HepG2 (cell line): ENCODE data around the gene ACTR10. TPM values are rescaled to one million over a fixed set of nuclear protein-coding genes. Genes with fewer than 3 reads are reported as not detected.

ENCODE experiments used
- GMEB2 ChIP-seq: IDR thresholded peaks from 2 replicates; pipeline ENCODE4 v1.6.1; 2016; ENCODE audit warnings: missing biosample characterization, missing genetic modification reagents, low read depth
- HCFC1 ChIP-seq: fragments of 150-350 bp; IDR thresholded peaks from 2 replicates; pipeline ENCODE4 v1.6.1; 2014; ENCODE audit warnings: low read depth, low read length
- NFKB2 ChIP-seq: sonication (generic); formaldehyde crosslinking; IDR thresholded peaks from 2 replicates; pipeline ENCODE4 v1.4.0; 2020; ENCODE audit warnings: missing genetic modification reagents, borderline replicate concordance
- PREB ChIP-seq: sonication (generic); formaldehyde crosslinking; IDR thresholded peaks from 2 replicates; pipeline ENCODE4 v1.4.0; 2020; ENCODE audit warnings: missing genetic modification reagents
- SMAD1 ChIP-seq: sonication (generic); formaldehyde crosslinking; IDR thresholded peaks from 2 replicates; pipeline ENCODE4 v1.4.0; 2020; ENCODE audit warnings: missing genetic modification reagents, low read depth, mild to moderate bottlenecking, borderline replicate concordance
- YEATS2 ChIP-seq: sonication (generic); formaldehyde crosslinking; IDR thresholded peaks from 2 replicates; pipeline ENCODE4 v1.4.0; 2020; ENCODE audit warnings: missing genetic modification reagents, borderline replicate concordance
- ZBTB1 ChIP-seq: sonication (generic); formaldehyde crosslinking; IDR thresholded peaks from 2 replicates; pipeline ENCODE4 v1.4.0; 2020; ENCODE audit warnings: missing genetic modification reagents, borderline replicate concordance
- ZNF703 ChIP-seq: sonication (generic); formaldehyde crosslinking; IDR thresholded peaks from 2 replicates; pipeline ENCODE4 v1.5.1; 2020; ENCODE audit warnings: missing genetic modification reagents, mild to moderate bottlenecking, moderate library complexity, borderline replicate concordance
- ZNF781 ChIP-seq: sonication (generic); formaldehyde crosslinking; IDR thresholded peaks from 2 replicates; pipeline ENCODE4 v1.5.1; 2020; ENCODE audit warnings: borderline replicate concordance, mild to moderate bottlenecking, missing genetic modification reagents; ENCODE audit errors: not compliant biosample characterization
- polyA plus RNA-seq, 8 experiments: library from polyadenylated mRNA; depleted of rRNA in 3 of 8; stranded (reverse) in 7 of 8; unstranded in 1 of 8; fragments of >200 nt; fragmentation: Illumina TruSeq in 4 of 8; extraction: Trizol in 4 of 8; gene quantifications; 2 replicates each; pipeline versions ENCODE4 v1.2.1 to v1.2.3, GENCODE V29; 2011 to 2016; ENCODE audit warnings: low read depth in 4 of 8, missing spikeins in 1 of 8, mixed read lengths in 1 of 8; ENCODE audit not compliant: insufficient read depth in 1 of 8
- total RNA-seq, 5 experiments: library from RNA; depleted of rRNA; stranded (reverse); fragments of >200 nt; fragmentation: Illumina TruSeq; extraction: Trizol; gene quantifications; 2 replicates each; pipeline ENCODE4 v1.2.3, GENCODE V29; 2016; ENCODE audit warnings: low read depth in 1 of 5
- TF ChIP-seq, protein P1 (sequence below): sonication (generic); formaldehyde crosslinking; IDR thresholded peaks from 2 replicates; pipeline ENCODE4 v1.4.0; 2020; ENCODE audit warnings: missing genetic modification reagents, borderline replicate concordance
- TF ChIP-seq, protein P2 (sequence below): sonication (generic); formaldehyde crosslinking; IDR thresholded peaks from 2 replicates; pipeline ENCODE4 v1.4.0; 2020; ENCODE audit warnings: mild to moderate bottlenecking, missing genetic modification reagents
- TF ChIP-seq, protein P3 (sequence below): sonication (generic); formaldehyde crosslinking; IDR thresholded peaks from 2 replicates; pipeline ENCODE4 v1.5.0; 2020; ENCODE audit warnings: mild to moderate bottlenecking, missing genetic modification reagents, borderline replicate concordance
- TF ChIP-seq, protein P4 (sequence below): conservative IDR thresholded peaks from 2 replicates; pipeline ENCODE4 v1.6.1; 2018; ENCODE audit warnings: missing genetic modification reagents

The ACTR10 gene
- total and polyA plus RNA-seq, 2 of the 13 experiments (the other 11 are each of a cell fraction or from before 2014, with no cell fraction given), result 30.0 to 41.3 TPM

DNA sequence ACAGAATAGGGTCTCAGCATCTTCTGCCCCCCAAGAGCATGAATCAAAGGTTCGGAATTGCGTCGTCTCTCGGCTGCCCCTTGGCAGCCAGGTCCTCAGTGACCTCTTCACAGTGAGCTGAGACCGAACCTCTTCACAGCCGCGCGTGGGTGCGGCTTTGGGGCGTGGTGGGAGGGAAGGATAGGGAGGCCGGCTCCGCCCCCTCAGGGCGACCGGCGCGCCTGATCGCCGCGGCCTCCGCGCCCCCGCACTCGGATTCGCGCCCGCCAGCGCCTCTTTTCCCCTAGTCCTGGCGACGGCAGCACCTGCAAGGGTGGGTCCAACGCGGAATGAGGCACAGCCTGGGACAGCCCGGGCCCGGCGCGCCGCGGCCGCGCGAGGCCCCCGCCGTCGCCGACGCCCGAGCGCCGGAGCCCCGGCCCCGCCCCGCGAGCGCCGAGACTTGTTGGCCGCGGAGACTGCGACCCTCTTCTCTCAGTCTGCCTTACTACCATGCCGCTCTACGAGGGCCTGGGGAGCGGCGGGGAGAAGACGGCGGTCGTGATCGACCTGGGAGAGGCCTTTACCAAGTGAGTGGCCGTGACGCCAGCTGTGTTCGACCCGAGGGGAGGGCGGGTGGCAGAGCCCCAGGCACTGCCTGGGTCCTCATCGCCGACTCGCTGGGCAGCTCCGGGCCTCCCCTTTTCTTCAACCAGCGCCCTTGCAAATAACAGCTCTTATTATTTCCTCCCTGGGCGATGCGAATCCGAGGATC lies at the start of gene ACTR10 (continued):
- TF ChIP-seq, protein P1, sequence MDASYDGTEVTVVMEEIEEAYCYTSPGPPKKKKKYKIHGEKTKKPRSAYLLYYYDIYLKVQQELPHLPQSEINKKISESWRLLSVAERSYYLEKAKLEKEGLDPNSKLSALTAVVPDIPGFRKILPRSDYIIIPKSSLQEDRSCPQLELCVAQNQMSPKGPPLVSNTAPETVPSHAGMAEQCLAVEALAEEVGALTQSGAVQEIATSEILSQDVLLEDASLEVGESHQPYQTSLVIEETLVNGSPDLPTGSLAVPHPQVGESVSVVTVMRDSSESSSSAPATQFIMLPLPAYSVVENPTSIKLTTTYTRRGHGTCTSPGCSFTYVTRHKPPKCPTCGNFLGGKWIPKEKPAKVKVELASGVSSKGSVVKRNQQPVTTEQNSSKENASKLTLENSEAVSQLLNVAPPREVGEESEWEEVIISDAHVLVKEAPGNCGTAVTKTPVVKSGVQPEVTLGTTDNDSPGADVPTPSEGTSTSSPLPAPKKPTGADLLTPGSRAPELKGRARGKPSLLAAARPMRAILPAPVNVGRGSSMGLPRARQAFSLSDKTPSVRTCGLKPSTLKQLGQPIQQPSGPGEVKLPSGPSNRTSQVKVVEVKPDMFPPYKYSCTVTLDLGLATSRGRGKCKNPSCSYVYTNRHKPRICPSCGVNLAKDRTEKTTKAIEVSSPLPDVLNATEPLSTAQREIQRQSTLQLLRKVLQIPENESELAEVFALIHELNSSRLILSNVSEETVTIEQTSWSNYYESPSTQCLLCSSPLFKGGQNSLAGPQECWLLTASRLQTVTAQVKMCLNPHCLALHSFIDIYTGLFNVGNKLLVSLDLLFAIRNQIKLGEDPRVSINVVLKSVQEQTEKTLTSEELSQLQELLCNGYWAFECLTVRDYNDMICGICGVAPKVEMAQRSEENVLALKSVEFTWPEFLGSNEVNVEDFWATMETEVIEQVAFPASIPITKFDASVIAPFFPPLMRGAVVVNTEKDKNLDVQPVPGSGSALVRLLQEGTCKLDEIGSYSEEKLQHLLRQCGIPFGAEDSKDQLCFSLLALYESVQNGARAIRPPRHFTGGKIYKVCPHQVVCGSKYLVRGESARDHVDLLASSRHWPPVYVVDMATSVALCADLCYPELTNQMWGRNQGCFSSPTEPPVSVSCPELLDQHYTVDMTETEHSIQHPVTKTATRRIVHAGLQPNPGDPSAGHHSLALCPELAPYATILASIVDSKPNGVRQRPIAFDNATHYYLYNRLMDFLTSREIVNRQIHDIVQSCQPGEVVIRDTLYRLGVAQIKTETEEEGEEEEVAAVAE (CRISPR knock-in tag), result no peak
- TF ChIP-seq, protein P2, sequence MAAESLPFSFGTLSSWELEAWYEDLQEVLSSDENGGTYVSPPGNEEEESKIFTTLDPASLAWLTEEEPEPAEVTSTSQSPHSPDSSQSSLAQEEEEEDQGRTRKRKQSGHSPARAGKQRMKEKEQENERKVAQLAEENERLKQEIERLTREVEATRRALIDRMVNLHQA (CRISPR knock-in tag), result no peak
- TF ChIP-seq ZBTB1 (no peak), GMEB2 (no peak; the same call in 1 of the 2 replicates), HCFC1 (0 out of 2 replicates have a peak, but pooled peaks have one; percentile 14), NFKB2 (CRISPR knock-in tag) (no peak), ZNF781 (no peak), ZNF703 (no peak), YEATS2 (CRISPR knock-in tag) (peak; percentile 52; the same call in 1 of the 2 replicates), PREB (CRISPR knock-in tag) (no peak), SMAD1 (CRISPR knock-in tag) (no peak)
- TF ChIP-seq, protein P3, sequence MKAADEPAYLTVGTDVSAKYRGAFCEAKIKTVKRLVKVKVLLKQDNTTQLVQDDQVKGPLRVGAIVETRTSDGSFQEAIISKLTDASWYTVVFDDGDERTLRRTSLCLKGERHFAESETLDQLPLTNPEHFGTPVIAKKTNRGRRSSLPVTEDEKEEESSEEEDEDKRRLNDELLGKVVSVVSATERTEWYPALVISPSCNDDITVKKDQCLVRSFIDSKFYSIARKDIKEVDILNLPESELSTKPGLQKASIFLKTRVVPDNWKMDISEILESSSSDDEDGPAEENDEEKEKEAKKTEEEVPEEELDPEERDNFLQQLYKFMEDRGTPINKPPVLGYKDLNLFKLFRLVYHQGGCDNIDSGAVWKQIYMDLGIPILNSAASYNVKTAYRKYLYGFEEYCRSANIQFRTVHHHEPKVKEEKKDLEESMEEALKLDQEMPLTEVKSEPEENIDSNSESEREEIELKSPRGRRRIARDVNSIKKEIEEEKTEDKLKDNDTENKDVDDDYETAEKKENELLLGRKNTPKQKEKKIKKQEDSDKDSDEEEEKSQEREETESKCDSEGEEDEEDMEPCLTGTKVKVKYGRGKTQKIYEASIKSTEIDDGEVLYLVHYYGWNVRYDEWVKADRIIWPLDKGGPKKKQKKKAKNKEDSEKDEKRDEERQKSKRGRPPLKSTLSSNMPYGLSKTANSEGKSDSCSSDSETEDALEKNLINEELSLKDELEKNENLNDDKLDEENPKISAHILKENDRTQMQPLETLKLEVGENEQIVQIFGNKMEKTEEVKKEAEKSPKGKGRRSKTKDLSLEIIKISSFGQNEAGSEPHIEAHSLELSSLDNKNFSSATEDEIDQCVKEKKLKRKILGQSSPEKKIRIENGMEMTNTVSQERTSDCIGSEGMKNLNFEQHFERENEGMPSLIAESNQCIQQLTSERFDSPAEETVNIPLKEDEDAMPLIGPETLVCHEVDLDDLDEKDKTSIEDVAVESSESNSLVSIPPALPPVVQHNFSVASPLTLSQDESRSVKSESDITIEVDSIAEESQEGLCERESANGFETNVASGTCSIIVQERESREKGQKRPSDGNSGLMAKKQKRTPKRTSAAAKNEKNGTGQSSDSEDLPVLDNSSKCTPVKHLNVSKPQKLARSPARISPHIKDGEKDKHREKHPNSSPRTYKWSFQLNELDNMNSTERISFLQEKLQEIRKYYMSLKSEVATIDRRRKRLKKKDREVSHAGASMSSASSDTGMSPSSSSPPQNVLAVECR, result peak; percentile 73; the same call in 1 of the 2 replicates
- TF ChIP-seq, protein P4, sequence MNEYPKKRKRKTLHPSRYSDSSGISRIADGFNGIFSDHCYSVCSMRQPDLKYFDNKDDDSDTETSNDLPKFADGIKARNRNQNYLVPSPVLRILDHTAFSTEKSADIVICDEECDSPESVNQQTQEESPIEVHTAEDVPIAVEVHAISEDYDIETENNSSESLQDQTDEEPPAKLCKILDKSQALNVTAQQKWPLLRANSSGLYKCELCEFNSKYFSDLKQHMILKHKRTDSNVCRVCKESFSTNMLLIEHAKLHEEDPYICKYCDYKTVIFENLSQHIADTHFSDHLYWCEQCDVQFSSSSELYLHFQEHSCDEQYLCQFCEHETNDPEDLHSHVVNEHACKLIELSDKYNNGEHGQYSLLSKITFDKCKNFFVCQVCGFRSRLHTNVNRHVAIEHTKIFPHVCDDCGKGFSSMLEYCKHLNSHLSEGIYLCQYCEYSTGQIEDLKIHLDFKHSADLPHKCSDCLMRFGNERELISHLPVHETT (CRISPR knock-in tag), result no peak
